PC-9 (cell line): Measurements from ENCODE around the gene UBE2G1.

Experiments
- CTCF ChIP-seq: fragments of 200-600 bp; sonication (generic); conservative IDR thresholded peaks from 2 replicates; pipeline ENCODE4 v1.6.1; 2017; ENCODE audit warnings: mixed run types, antibody characterized with exemption, mild to moderate bottlenecking, moderate library complexity
- EZH2 ChIP-seq: fragments of 200-600 bp; sonication (generic); IDR thresholded peaks from 2 replicates; pipeline ENCODE4 v1.8.0; 2017; ENCODE audit warnings: antibody characterized with exemption, low read depth

DNA sequence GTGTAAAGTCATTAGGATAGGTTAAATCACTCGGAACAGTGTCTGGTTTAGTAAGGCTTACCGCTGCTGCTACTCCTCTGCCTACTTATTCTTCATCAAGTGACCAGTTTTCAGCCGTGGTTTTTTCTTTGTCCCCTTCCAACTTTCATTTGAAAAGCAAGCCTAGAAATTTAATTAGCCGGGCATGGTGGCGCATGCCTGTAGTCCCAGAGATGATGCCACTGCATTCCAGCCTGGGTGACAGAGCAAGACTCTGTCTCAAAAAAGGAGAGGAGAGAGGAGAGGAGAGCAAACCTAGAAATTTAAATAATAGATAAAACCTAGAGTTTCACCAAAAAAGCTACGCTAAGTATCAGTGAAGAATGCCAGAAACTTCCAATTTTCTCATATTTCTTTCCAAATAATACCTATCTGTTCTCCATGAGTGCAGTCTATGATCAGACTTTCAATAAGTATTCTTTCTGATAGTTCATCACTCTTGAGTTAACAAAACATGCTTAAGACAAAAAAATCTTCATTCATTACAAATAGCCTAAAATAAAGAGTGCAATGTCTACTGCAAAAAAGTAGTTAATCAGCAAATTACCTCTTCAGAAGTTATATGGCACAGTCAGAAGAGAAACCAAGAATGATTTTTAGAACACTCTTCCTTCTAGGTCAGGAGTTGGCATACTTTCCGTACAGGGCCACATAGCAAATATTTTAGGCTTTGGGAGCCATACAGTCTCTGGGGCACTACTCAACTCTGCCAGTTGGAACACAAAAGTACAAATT lies 117.8 kb downstream of the UBE2G1 start:
- no peak for TF ChIP-seq CTCF
- TF ChIP-seq EZH2 = no peak
